B cell (primary cell): Measurements from ENCODE around the gene TCFL5. TPM values are rescaled to one million over a fixed set of nuclear protein-coding genes. Genes with fewer than 3 reads are reported as not detected.

ENCODE experiments used
- ATAC-seq: fragments of 200-7000 bp; cut with Tn5 transposase; one replicate; pipeline ENCODE4 v1.10.0; 2021; ENCODE audit warnings: low read depth, mild to moderate bottlenecking, moderate number of reproducible peaks, moderate library complexity
- CTCF ChIA-PET: fragments of 350-600 bp; sonication (Branson Sonifier 250); formaldehyde crosslinking; loops from one replicate; lab custom pipeline; 2021; ENCODE audit warnings: antibody characterized with exemption, inconsistent platforms; lab: Charles Lee
- POLR2A ChIA-PET: fragments of 350-600 bp; sonication (Branson Sonifier 250); formaldehyde crosslinking; loops from one replicate; lab custom pipeline; 2021; ENCODE audit warnings: antibody characterized with exemption; lab: Charles Lee
- DNase-seq: peaks from one replicate; pipeline ENCODE4 v3.0.0; 2013
- H2AFZ ChIP-seq: 2 replicates; pipeline ENCODE4 v1.6.1; 2012; ENCODE audit warnings: mild to moderate bottlenecking, low read depth, low read length; ENCODE audit not compliant: insufficient read depth, poor library complexity, severe bottlenecking
- H3K27ac ChIP-seq, 2 donors: 1 replicate in 1 of 2; 2 replicates in 1 of 2; pipeline ENCODE4 v1.5.1; 2012 to 2013; ENCODE audit warnings: low read length in 2 of 2, mild to moderate bottlenecking in 2 of 2, moderate library complexity in 1 of 2
- H3K27me3 ChIP-seq, 4 experiments: fragments of 200-600 bp in 1 of 4; sonication (generic) in 1 of 4; replicated peaks in 1 of 4; 1 replicate in 2 of 4; 2 replicates in 2 of 4; pipeline versions ENCODE4 v1.6.1 to v1.7.0; 2013 to 2016; ENCODE audit warnings: low read length in 3 of 4, mild to moderate bottlenecking in 2 of 4, mixed read lengths in 1 of 4, moderate library complexity in 1 of 4; ENCODE audit not compliant: insufficient read depth in 4 of 4, control insufficient read depth in 3 of 4; ENCODE audit errors: control extremely low read depth in 1 of 4
- H3K36me3 ChIP-seq, 2 experiments: replicated peaks in 1 of 2; 1 replicate in 1 of 2; 2 replicates in 1 of 2; pipeline versions ENCODE4 v1.6.1 to v1.7.1; 2013; ENCODE audit warnings: low read length in 1 of 2; ENCODE audit not compliant: insufficient read depth in 2 of 2, control insufficient read depth in 1 of 2; ENCODE audit errors: control extremely low read depth in 1 of 2, extremely low read depth in 1 of 2
- H3K4me1 ChIP-seq, 2 donors: fragments of 200-600 bp in 1 of 2; sonication (generic) in 1 of 2; 1 replicate in 1 of 2; 2 replicates in 1 of 2; pipeline versions ENCODE4 v1.5.1 to v1.6.1; 2013 to 2017; ENCODE audit warnings: low read length in 2 of 2; ENCODE audit not compliant: control insufficient read depth in 2 of 2, insufficient read depth in 2 of 2
- H3K4me2 ChIP-seq: replicated peaks from 2 replicates; pipeline ENCODE3; 2012; ENCODE audit warnings: mild to moderate bottlenecking, low read depth, low read length; ENCODE audit not compliant: poor library complexity, severe bottlenecking
- H3K4me3 ChIP-seq, 5 experiments: fragments of 200-600 bp in 1 of 5; sonication (generic) in 1 of 5; 1 replicate in 3 of 5; 2 replicates in 2 of 5; pipeline versions ENCODE4 v1.5.1 to v1.7.0; 2011 to 2016; ENCODE audit warnings: low read length in 4 of 5, mild to moderate bottlenecking in 4 of 5, low read depth in 2 of 5, control low read depth in 1 of 5, moderate library complexity in 1 of 5; ENCODE audit not compliant: insufficient read depth in 1 of 5; ENCODE audit errors: control extremely low read depth in 1 of 5, extremely low read depth in 1 of 5
- H3K79me2 ChIP-seq: fragments of 200-600 bp; sonication (generic); one replicate; pipeline ENCODE4 v1.6.0; 2016; ENCODE audit warnings: low read length; ENCODE audit not compliant: control insufficient read depth, insufficient read depth
- H3K9ac ChIP-seq: fragments of 200-600 bp; sonication (generic); 2 replicates; pipeline ENCODE4 v1.6.1; 2017; ENCODE audit warnings: mild to moderate bottlenecking, low read length, moderate library complexity
- H3K9me3 ChIP-seq, 3 donors: one replicate each; pipeline versions ENCODE4 v1.6.1 to v1.7.1; 2013; ENCODE audit warnings: low read length in 2 of 3; ENCODE audit not compliant: control insufficient read depth in 2 of 3, insufficient read depth in 1 of 3; ENCODE audit errors: control extremely low read depth in 1 of 3
- H4K20me1 ChIP-seq: 2 replicates; pipeline ENCODE4 v1.6.0; 2012; ENCODE audit warnings: mild to moderate bottlenecking, low read length; ENCODE audit not compliant: insufficient read depth, control insufficient read depth, poor library complexity, severe bottlenecking
- H3K27ac Mint-ChIP-seq: one replicate; pipeline ENCODE4 v1.8.0; 2021; ENCODE audit warnings: mixed read lengths
- H3K27me3 Mint-ChIP-seq: one replicate; pipeline ENCODE4 v1.8.0; 2021; ENCODE audit warnings: mixed read lengths
- H3K4me1 Mint-ChIP-seq: one replicate; pipeline ENCODE4 v1.8.0; 2021; ENCODE audit warnings: mixed read lengths
- H3K4me3 Mint-ChIP-seq: one replicate; pipeline ENCODE4 v1.8.0; 2021; ENCODE audit warnings: mixed read lengths
- H3K9me3 Mint-ChIP-seq: one replicate; pipeline ENCODE4 v1.8.0; 2022; ENCODE audit warnings: mixed read lengths; ENCODE audit not compliant: insufficient read depth
- CTCF ChIP-seq: fragments of 200-600 bp; IDR thresholded peaks from one replicate; pipeline ENCODE4 v1.8.0; 2022; ENCODE audit warnings: antibody characterized with exemption, mild to moderate bottlenecking
- EZH2 ChIP-seq: IDR thresholded peaks from 2 replicates; pipeline ENCODE4 v1.6.1; 2012; ENCODE audit warnings: borderline replicate concordance, low read depth, mild to moderate bottlenecking, moderate library complexity, low read length; ENCODE audit not compliant: insufficient read depth, poor library complexity, severe bottlenecking
- WGBS: methylation state at CpG from one replicate; pipeline ENCODE4 v1.1.5; 2013; ENCODE audit warnings: missing lambda C conversion rate; ENCODE audit not compliant: insufficient coverage; 5-methylcytosine and 5-hydroxymethylcytosine counted together
- intact Hi-C: fragments of 100-400 bp; cut with micrococcal nuclease; formaldehyde crosslinking; loops from one replicate; pipeline ENCODE4 v1.10.0; 2022
- polyA plus RNA-seq: library from polyadenylated mRNA; depleted of rRNA; stranded (reverse); fragments of >200 nt; gene quantifications from 2 replicates; pipeline ENCODE4 v1.2.3, GENCODE V29; 2012
- total RNA-seq, 2 donors: library from RNA; stranded (reverse); fragments of 120-200 nt in 1 of 2; gene quantifications; 1 replicate in 1 of 2; 2 replicates in 1 of 2; pipeline versions ENCODE4 v1.2.3 to v1.2.4, GENCODE V29; 2013 to 2022

Gene TCFL5
- total and polyA plus RNA-seq, 2 donors (not counting 1 experiment from before 2014, with no cell fraction given): 2.0 to 16.2 TPM

- no peak overlapping the region for H3K4me3 ChIP-seq
- H2AFZ ChIP-seq: peak overlapping the region; percentile 70
- no peaks in the 10 kb centered on the region for H3K9me3 Mint-ChIP-seq
- peaks cover 27 to 32% of the 10 kb centered on the region in 2 donors for H3K4me1 ChIP-seq
- ChIA-PET CTCF (interaction anchor here (1.2 kb wide), 1 partner anchor 9 kb away, joined by 3 read pairs; no protein-coding TSS in a partner anchor), POLR2A (interaction anchor here (0.9 to 1.8 kb wide), 3 partner anchors 15 to 38 kb away, joined by 3 to 4 read pairs (median 3); partner anchors contain the start of gene TCFL5)
- peaks cover 4% of the 10 kb centered on the region for H4K20me1 ChIP-seq
- H3K27ac Mint-ChIP-seq: peak overlapping the region; percentile 80
- intact Hi-C loops: loop anchor here (2.0 kb wide), 1 partner anchor 37 kb away; no protein-coding TSS in a partner anchor
- 28% methylated on average over 27 of the region's 27 CpGs for WGBS
- H3K4me1 Mint-ChIP-seq: peaks cover 16% of the 10 kb centered on the region
- H3K79me2 ChIP-seq: no peaks in the 10 kb centered on the region
- DNase-seq: peak; percentile 56
- no peaks in the 10 kb centered on the region for H3K36me3 ChIP-seq
- no peaks in the 10 kb centered on the region for H3K27me3 Mint-ChIP-seq
- H3K4me3 Mint-ChIP-seq: peak overlapping the region; percentile 10
- H3K27me3 ChIP-seq: no peaks in the 10 kb centered on the region
- peak; percentile 63 for ATAC-seq
- TF ChIP-seq CTCF: no peak
- no peak for TF ChIP-seq EZH2
- H3K9ac ChIP-seq: no peak overlapping the region
- peak overlapping the region; percentile 53 for H3K4me2 ChIP-seq
- peak overlapping the region in 1 of 2 donors; percentile 39 for H3K27ac ChIP-seq
- no peaks in the 10 kb centered on the region for H3K9me3 ChIP-seq
These were observed 35.5 kb downstream of the TCFL5 start for GRCh38 chr20:62825986-62826645.
